ENCODE measurements around the gene PHF11. TPM values are rescaled to one million over a fixed set of nuclear protein-coding genes. Genes with fewer than 3 reads are reported as not detected.

Gene PHF11
- total RNA-seq, 4 donors from 2014 or later: 4.2 to 32.1 (median 18.7) TPM

DNA sequence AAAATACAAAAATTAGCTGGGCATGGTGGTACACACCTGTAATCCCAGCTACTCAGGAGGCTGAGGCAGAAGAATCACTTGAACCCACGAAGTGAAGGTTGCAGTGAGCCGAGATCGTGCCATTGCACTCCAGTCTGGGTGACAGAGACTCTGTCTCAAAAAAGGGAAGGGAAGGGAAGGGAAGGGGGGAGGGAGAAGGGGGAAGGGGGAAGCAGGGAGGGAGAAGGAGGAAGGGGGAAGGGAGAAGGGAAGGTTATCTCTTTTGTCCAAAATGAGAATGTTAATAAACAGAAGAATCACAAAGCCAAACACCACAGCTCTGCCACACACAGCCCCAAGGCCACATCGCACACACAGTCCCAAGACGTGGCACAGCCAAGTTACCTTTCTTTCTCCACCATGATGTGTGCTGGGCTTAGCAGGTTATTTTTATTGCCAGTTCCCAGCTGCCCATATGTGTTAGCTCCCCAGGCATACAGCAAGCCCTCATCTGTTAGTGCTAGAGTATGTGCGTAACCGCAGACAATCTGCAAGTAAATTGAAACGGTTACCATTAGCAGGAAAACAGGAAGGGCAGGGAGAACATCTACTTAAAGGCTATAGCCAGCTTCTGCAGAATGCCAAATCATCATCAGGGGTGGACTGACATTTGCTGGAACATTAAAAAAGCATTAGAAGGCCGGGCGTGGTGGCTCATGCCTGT, 55.3 kb downstream of the PHF11 start:
- TF ChIP-seq EP300 (IDR thresholded peaks at IDR 0.05; ENCODE audit: low read depth) (no peak), POLR2AphosphoS5 (IDR thresholded peaks at IDR 0.05) (no peak), POLR2A (IDR thresholded peaks at IDR 0.05) (no peak)
- TF ChIP-seq, protein P1, sequence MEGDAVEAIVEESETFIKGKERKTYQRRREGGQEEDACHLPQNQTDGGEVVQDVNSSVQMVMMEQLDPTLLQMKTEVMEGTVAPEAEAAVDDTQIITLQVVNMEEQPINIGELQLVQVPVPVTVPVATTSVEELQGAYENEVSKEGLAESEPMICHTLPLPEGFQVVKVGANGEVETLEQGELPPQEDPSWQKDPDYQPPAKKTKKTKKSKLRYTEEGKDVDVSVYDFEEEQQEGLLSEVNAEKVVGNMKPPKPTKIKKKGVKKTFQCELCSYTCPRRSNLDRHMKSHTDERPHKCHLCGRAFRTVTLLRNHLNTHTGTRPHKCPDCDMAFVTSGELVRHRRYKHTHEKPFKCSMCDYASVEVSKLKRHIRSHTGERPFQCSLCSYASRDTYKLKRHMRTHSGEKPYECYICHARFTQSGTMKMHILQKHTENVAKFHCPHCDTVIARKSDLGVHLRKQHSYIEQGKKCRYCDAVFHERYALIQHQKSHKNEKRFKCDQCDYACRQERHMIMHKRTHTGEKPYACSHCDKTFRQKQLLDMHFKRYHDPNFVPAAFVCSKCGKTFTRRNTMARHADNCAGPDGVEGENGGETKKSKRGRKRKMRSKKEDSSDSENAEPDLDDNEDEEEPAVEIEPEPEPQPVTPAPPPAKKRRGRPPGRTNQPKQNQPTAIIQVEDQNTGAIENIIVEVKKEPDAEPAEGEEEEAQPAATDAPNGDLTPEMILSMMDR (IDR thresholded peaks at IDR 0.05): no peak
- H3K27ac ChIP-seq: no peak overlapping the region

DNA sequence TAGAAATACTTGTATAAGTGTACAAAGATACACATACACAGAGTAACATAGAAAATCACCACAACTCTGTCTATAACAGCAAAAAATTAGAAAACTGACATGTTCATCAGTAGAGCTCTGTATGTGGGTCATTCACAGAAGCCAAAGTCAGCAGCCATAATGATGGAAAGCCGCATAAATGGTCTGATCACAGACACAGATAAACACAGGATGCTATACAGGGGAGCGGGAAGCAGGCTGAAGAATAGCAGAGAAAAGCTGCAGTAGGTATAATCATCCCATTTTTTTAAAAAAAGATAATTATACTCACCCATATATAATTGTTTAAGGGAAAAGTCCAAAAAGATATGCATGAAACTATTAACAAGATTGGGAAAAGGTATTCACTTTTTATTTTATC, 58.1 kb downstream of the PHF11 start:
- Histone ChIP-seq H3K4me3 (no peak overlapping the region), H3K9me3 (no peaks in the 10 kb centered on the region), H3K27ac (no peak overlapping the region), H3K27me3 (no peaks in the 10 kb centered on the region), H3K36me3 (peaks cover 0 to 4% (median 0%) of the 10 kb centered on the region in 4 donors), H3K4me1 (no peaks in the 10 kb centered on the region)
- intact Hi-C loops (cut with DNase I; ENCODE audit: low total_unique reads) (no loop called here), in situ Hi-C loops (cut with MboI; ENCODE audit: low pct_ligation_motif_present in 1 of 4, low pct_unique_long_range_greater_than_20kb in 1 of 4, low sequenced_read_pairs in 3 of 4) (no loop called here)
- DNase-seq: no peak
- WGBS, 2 donors (ENCODE audit: low coverage in 1 of 2): 81 to 97% methylated on average over 2 of the region's 2 CpGs
- TF ChIP-seq POLR2AphosphoS5 (IDR thresholded peaks at IDR 0.05): no peak
- no peak for TF ChIP-seq EP300 (IDR thresholded peaks at IDR 0.05; ENCODE audit: low read depth)

More for the DNA sequence above, 55.3 kb downstream of the PHF11 start:
- Histone ChIP-seq H3K4me3 (no peak overlapping the region), H3K27me3 (no peaks in the 10 kb centered on the region), H3K4me1 (no peaks in the 10 kb centered on the region), H3K9me3 (no peaks in the 10 kb centered on the region), H3K36me3 (peaks cover 0 to 6% (median 2%) of the 10 kb centered on the region in 4 donors)
- intact Hi-C loops (cut with DNase I; ENCODE audit: low total_unique reads) (no loop called here), in situ Hi-C loops (cut with MboI; ENCODE audit: low pct_ligation_motif_present in 1 of 4, low pct_unique_long_range_greater_than_20kb in 1 of 4, low sequenced_read_pairs in 3 of 4) (no loop called here)
- DNase-seq: no peak
- WGBS, 2 donors (ENCODE audit: low coverage in 1 of 2): 79 to 87% methylated on average over 5 to 10 of the region's 10 CpGs

DNA sequence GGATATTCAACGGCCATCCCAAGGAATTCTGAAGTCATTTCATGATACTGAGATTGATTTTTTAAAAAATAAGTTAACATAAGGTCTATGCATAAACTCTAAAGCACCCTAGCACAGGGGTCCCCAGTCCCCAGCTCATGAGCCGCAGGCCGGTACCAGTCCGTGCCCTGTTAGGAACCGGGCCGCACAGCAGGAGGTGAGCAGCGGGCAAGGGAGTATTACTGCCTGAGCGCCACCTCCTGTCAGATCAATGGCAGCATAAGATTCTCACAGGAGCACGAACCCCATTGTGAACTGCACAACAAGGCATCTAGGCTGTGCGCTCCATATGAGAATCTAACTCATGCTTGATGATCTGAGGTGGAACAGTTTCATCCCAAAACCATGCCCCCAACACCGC, 58.6 kb downstream of the PHF11 start:
- intact Hi-C loops (cut with DNase I; ENCODE audit: low total_unique reads): no loop called here
- H3K4me3 ChIP-seq: no peak overlapping the region
- no peaks in the 10 kb centered on the region for H3K27me3 ChIP-seq
- H3K27ac ChIP-seq: no peak overlapping the region
- in situ Hi-C loops (cut with MboI; ENCODE audit: low pct_ligation_motif_present in 1 of 4, low pct_unique_long_range_greater_than_20kb in 1 of 4, low sequenced_read_pairs in 3 of 4): no loop called here
- no peak for DNase-seq
- H3K4me1 ChIP-seq: no peaks in the 10 kb centered on the region
- TF ChIP-seq EP300 (IDR thresholded peaks at IDR 0.05; ENCODE audit: low read depth) (no peak), POLR2AphosphoS5 (IDR thresholded peaks at IDR 0.05) (no peak)
- TF ChIP-seq, protein P1 (IDR thresholded peaks at IDR 0.05): no peak
- WGBS, 2 donors (ENCODE audit: low coverage in 1 of 2): 80 to 87% methylated on average over 1 to 11 of the region's 11 CpGs
- H3K9me3 ChIP-seq: no peaks in the 10 kb centered on the region
- peaks cover 0 to 8% (median 0%) of the 10 kb centered on the region in 4 donors for H3K36me3 ChIP-seq

DNA sequence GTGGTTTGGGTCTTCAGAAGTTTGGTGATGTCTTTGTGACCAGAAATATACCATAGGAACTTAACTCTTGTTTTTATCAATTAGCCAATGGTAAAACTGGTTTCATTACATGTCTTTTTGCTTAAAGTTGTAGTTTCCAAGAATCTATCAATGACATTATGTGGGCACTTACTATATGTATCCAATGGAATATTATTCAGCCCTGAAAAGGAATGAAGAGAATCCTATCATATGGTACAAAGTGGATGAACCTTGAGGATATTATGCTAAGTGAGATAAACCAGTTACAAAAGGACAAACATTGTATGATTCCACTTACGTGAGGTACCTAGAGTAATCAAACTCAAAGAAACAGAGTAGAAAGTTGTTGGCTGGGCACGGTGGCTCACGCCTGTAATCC, 63.3 kb downstream of the PHF11 start:
- WGBS, 2 donors (ENCODE audit: low coverage in 1 of 2): 94 to 100% methylated on average over 3 of the region's 3 CpGs
- Histone ChIP-seq H3K9me3 (no peaks in the 10 kb centered on the region), H3K27me3 (no peaks in the 10 kb centered on the region), H3K4me1 (peaks cover 0 to 4% (median 0%) of the 10 kb centered on the region in 4 donors), H3K4me3 (no peak overlapping the region), H3K27ac (no peak overlapping the region), H3K36me3 (peaks cover 0 to 12% (median 0%) of the 10 kb centered on the region in 4 donors)
- in situ Hi-C loops (cut with MboI; ENCODE audit: low pct_ligation_motif_present in 1 of 4, low pct_unique_long_range_greater_than_20kb in 1 of 4, low sequenced_read_pairs in 3 of 4) (no loop called here), intact Hi-C loops (cut with DNase I; ENCODE audit: low total_unique reads) (no loop called here)
- TF ChIP-seq, protein P1 (IDR thresholded peaks at IDR 0.05): no peak
- TF ChIP-seq EP300 (IDR thresholded peaks at IDR 0.05; ENCODE audit: low read depth) (no peak), POLR2AphosphoS5 (IDR thresholded peaks at IDR 0.05) (no peak), POLR2A (IDR thresholded peaks at IDR 0.05) (no peak)
- DNase-seq: no peak

Measured in transverse colon (tissue), 4 donors.